ENCODE data around the gene TPCN1.

Gene TPCN1

GRCh38 chr12:113221181-113221996 lies at the start of gene TPCN1:
Gene TPCN1 (plus strand): TSS chr12:113221464. CDS start chr12:113226853, 5,389 bp downstream.
- in situ Hi-C loops (cut with MboI; ENCODE audit: low pct_unique_long_range_greater_than_20kb, low sequenced_read_pairs) = no loop called here
- peak; percentile 100 for DNase-seq

- in situ Hi-C loops (cut with MboI; ENCODE audit: low pct_unique_long_range_greater_than_20kb, low sequenced_read_pairs) = no loop called here
- no peak for DNase-seq
These were observed 49.7 kb upstream of the TPCN1 start for GRCh38 chr12:113171543-113171942.

GRCh38 chr12:113172185-113172584 lies 49.1 kb upstream of the TPCN1 start:
- DNase-seq = no peak
- in situ Hi-C loops (cut with MboI; ENCODE audit: low pct_unique_long_range_greater_than_20kb, low sequenced_read_pairs) = no loop called here

- in situ Hi-C loops (cut with MboI; ENCODE audit: low pct_unique_long_range_greater_than_20kb, low sequenced_read_pairs) = no loop called here
- DNase-seq = no peak
These were observed 48.1 kb upstream of the TPCN1 start for GRCh38 chr12:113173081-113173698.

GRCh38 chr12:113174461-113175384 lies 46.5 kb upstream of the TPCN1 start:
- in situ Hi-C loops (cut with MboI; ENCODE audit: low pct_unique_long_range_greater_than_20kb, low sequenced_read_pairs) = no loop called here
- peak; percentile 71 for DNase-seq

- no peak for DNase-seq
- in situ Hi-C loops (cut with MboI; ENCODE audit: low pct_unique_long_range_greater_than_20kb, low sequenced_read_pairs) = no loop called here
These were observed 42.2 kb upstream of the TPCN1 start for GRCh38 chr12:113179023-113179422.

DNA sequence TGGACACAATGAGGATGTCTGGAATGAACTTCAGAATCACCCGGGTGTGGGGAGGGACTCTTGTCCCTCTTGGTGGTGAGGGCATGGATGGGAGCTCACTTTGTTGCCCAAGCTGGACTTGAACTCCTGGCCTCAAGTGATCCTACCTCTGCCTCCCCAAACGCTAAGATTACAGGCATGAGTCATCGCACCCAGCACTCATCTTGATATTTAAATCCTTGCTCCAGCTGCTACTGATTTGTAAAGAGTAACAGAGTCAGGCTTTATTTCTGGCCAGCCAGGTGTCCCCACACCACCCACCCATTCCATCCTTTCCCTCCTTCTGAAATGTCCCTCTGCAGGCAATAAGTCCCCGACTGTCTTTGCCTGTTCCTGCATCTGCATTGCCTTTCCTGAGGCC lies 40.9 kb upstream of the TPCN1 start:
- DNase-seq = no peak
- in situ Hi-C loops (cut with MboI; ENCODE audit: low pct_unique_long_range_greater_than_20kb, low sequenced_read_pairs) = no loop called here

DNA sequence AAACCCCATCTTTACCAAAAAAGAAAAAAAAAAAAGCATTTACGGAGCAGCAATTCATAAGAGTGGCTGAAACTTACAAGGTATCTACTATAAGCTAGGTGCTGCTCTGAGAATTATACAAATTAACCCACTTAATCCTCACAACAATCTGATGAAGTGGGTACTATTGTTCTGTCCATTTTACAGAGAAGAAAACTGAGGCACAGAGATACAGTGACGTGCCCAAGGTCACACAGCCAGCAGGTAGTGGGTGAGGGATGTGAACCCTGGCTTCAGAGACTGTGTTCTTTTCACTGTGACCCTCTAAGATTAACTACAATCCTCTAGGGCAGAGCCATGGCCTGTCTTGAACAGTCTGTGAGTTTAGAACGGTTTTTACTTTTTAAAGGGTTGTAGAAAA lies 39.3 kb upstream of the TPCN1 start:
- in situ Hi-C loops (cut with MboI; ENCODE audit: low pct_unique_long_range_greater_than_20kb, low sequenced_read_pairs) = no loop called here
- no peak for DNase-seq

DNA sequence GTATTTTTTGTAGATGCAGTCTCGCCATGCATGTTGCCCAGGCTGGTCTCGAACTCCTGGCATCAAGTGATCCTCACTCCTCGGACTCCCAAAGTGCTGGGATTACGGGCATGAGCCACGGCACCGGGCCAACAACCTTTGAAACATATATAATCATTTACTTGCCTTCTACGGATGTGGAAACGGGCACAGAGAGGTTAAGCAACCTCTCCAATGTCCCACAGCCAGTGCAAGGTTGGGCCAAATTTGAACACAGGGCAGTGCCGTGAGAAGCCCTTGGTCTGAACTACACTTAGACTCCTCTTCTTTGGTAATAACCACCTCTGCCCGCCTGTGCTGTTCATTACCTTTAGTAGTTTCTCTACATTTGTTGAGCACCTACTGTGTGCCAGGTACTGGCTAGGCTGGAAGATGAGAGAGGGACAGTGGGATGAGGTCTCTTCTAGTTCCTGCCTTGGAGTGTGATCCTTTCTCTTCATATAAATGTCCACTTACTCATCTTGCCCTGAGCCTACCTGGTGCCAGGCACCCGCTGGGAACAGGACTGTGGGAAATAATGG lies 38.2 kb upstream of the TPCN1 start:
- DNase-seq = no peak
- in situ Hi-C loops (cut with MboI; ENCODE audit: low pct_unique_long_range_greater_than_20kb, low sequenced_read_pairs) = no loop called here

- DNase-seq = no peak
- in situ Hi-C loops (cut with MboI; ENCODE audit: low pct_unique_long_range_greater_than_20kb, low sequenced_read_pairs) = no loop called here
These were observed 37.0 kb upstream of the TPCN1 start for GRCh38 chr12:113184098-113184899.

DNA sequence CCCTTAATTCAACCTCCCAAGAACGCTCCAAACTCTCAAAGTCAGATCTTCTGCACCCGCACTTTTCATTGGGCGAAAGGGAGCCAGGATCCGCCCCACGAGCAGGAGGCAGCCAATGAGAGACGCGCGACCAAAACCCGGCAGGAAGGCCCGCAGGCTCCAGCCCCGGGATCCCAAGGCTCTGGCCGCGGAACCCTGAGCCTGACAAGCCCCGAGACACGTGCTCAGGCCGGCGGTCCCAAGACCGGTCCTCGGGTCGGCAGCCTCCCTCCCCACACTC lies 36.4 kb upstream of the TPCN1 start:
- peak; percentile 93 for DNase-seq
- in situ Hi-C loops (cut with MboI; ENCODE audit: low pct_unique_long_range_greater_than_20kb, low sequenced_read_pairs) = no loop called here

GRCh38 chr12:113185180-113186032 lies 35.9 kb upstream of the TPCN1 start, which contains the start of the genes DDX54 and RITA1:
Gene DDX54 (minus strand): TSS chr12:113185478. CDS start chr12:113185451, 27 bp downstream.
Gene RITA1 (plus strand): TSS chr12:113185721. CDS start chr12:113186747, 1,026 bp downstream.
- DNase-seq = peak; percentile 82
- in situ Hi-C loops (cut with MboI; ENCODE audit: low pct_unique_long_range_greater_than_20kb, low sequenced_read_pairs) = no loop called here

DNA sequence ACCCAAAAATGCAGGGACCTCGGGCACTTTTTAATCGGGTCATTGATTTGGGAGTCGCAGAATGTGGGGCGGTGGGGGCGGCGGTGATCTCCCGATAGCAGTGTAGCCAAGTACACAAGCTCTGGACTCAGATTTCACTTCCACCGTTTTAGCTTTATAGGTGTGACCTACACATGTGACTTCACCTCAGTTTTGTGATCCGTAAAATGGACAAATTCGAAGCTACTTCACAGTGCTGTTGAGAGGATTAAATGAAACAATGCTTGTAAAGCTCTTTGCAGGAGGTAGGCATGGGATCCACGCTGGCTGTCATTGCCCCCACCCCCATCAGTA lies 35.3 kb upstream of the TPCN1 start:
- DNase-seq = no peak
- in situ Hi-C loops (cut with MboI; ENCODE audit: low pct_unique_long_range_greater_than_20kb, low sequenced_read_pairs) = no loop called here

- in situ Hi-C loops (cut with MboI; ENCODE audit: low pct_unique_long_range_greater_than_20kb, low sequenced_read_pairs) = no loop called here
These were observed 34.5 kb upstream of the TPCN1 start for GRCh38 chr12:113186666-113187325.

GRCh38 chr12:113189361-113189760 lies 31.9 kb upstream of the TPCN1 start:
- in situ Hi-C loops (cut with MboI; ENCODE audit: low pct_unique_long_range_greater_than_20kb, low sequenced_read_pairs) = no loop called here
- DNase-seq = no peak

More at GRCh38 chr12:113186666-113187325, 34.5 kb upstream of the TPCN1 start:
- DNase-seq = no peak

GRCh38 chr12:113190761-113191160 lies 30.5 kb upstream of the TPCN1 start:
- in situ Hi-C loops (cut with MboI; ENCODE audit: low pct_unique_long_range_greater_than_20kb, low sequenced_read_pairs) = no loop called here
- no peak for DNase-seq

GRCh38 chr12:113191227-113191626 lies 30.0 kb upstream of the TPCN1 start:
- in situ Hi-C loops (cut with MboI; ENCODE audit: low pct_unique_long_range_greater_than_20kb, low sequenced_read_pairs) = no loop called here
- DNase-seq = no peak

Measured in KBM-7 (cell line).